GM23338 (cell line): ENCODE data around the gene ITIH4. TPM values are rescaled to one million over a fixed set of nuclear protein-coding genes. Genes with fewer than 3 reads are reported as not detected.

ENCODE experiments used
- ATAC-seq: fragments of 200-7000 bp; cut with Tn5 transposase; 3 replicates; pipeline ENCODE4 v1.9.1; 2020
- DNase-seq: peaks from one replicate; pipeline ENCODE4 v3.0.0-alpha.2; 2015; ENCODE audit warnings: low spot score
- H2AFZ ChIP-seq: fragments of 200-600 bp; sonication (generic); 2 replicates; pipeline ENCODE4 v1.8.0; 2016; ENCODE audit warnings: antibody characterized with exemption, mild to moderate bottlenecking, moderate library complexity
- H3F3A ChIP-seq: fragments of 200-600 bp; sonication (generic); replicated peaks from 2 replicates; pipeline ENCODE4 v1.8.0; 2017; ENCODE audit warnings: antibody characterized with exemption, mixed run types, low read depth
- H3K27ac ChIP-seq: fragments of 200-600 bp; sonication (generic); 2 replicates; pipeline ENCODE4 v1.6.1; 2016; ENCODE audit warnings: low read depth
- H3K27me3 ChIP-seq: fragments of 200-600 bp; sonication (generic); 2 replicates; pipeline ENCODE4 v1.8.0; 2016; ENCODE audit warnings: mild to moderate bottlenecking, mixed run types, moderate library complexity; ENCODE audit not compliant: insufficient read depth
- H3K36me3 ChIP-seq: fragments of 200-600 bp; sonication (generic); 2 replicates; pipeline ENCODE4 v1.8.0; 2016; ENCODE audit warnings: mild to moderate bottlenecking; ENCODE audit not compliant: insufficient read depth
- H3K4me1 ChIP-seq: fragments of 200-600 bp; sonication (generic); 2 replicates; pipeline ENCODE4 v1.8.0; 2016; ENCODE audit warnings: mild to moderate bottlenecking, moderate library complexity; ENCODE audit not compliant: insufficient read depth
- H3K4me2 ChIP-seq: fragments of 200-600 bp; sonication (generic); 2 replicates; pipeline ENCODE4 v1.7.1; 2017; ENCODE audit warnings: mixed run types
- H3K4me3 ChIP-seq: fragments of 200-600 bp; sonication (generic); 2 replicates; pipeline ENCODE4 v1.6.1; 2016; ENCODE audit warnings: mixed run types
- H3K79me2 ChIP-seq: fragments of 200-600 bp; sonication (generic); replicated peaks from 2 replicates; pipeline ENCODE4 v1.8.0; 2017; ENCODE audit warnings: mild to moderate bottlenecking; ENCODE audit not compliant: insufficient read depth
- H3K9me2 ChIP-seq: fragments of 200-600 bp; sonication (generic); 2 replicates; pipeline ENCODE4 v1.8.0; 2017; ENCODE audit not compliant: insufficient read depth
- H4K20me1 ChIP-seq: fragments of 200-600 bp; sonication (generic); replicated peaks from 2 replicates; pipeline ENCODE4 v1.8.0; 2017; ENCODE audit warnings: mild to moderate bottlenecking; ENCODE audit not compliant: insufficient read depth
- H3K27ac Mint-ChIP-seq: 2 replicates; pipeline ENCODE4 v1.8.0; 2020; ENCODE audit warnings: inconsistent platforms, mild to moderate bottlenecking, moderate library complexity, mixed read lengths
- H3K27me3 Mint-ChIP-seq: 3 replicates; pipeline ENCODE4 v1.8.0; 2022; ENCODE audit warnings: low read depth, mild to moderate bottlenecking, moderate library complexity, mixed read lengths, inconsistent platforms; ENCODE audit not compliant: insufficient read depth, poor library complexity
- H3K36me3 Mint-ChIP-seq: 3 replicates; pipeline ENCODE4 v1.8.0; 2021; ENCODE audit warnings: low read depth, mild to moderate bottlenecking, inconsistent platforms, moderate library complexity, mixed read lengths
- H3K4me1 Mint-ChIP-seq: 3 replicates; pipeline ENCODE4 v1.8.0; 2020; ENCODE audit warnings: mild to moderate bottlenecking, inconsistent platforms, mixed read lengths
- H3K4me3 Mint-ChIP-seq: 3 replicates; pipeline ENCODE4 v1.8.0; 2021; ENCODE audit warnings: moderate library complexity, mild to moderate bottlenecking, inconsistent platforms, mixed read lengths
- H3K9me3 Mint-ChIP-seq: 3 replicates; pipeline ENCODE4 v1.8.0; 2020; ENCODE audit warnings: moderate library complexity, mild to moderate bottlenecking, inconsistent platforms, mixed read lengths
- EZH2 ChIP-seq: fragments of 200-600 bp; sonication (generic); IDR thresholded peaks from one replicate; pipeline ENCODE4 v1.8.0; 2017; ENCODE audit warnings: antibody characterized with exemption, mild to moderate bottlenecking, low read depth; ENCODE audit not compliant: unreplicated experiment
- EZH2phosphoT487 ChIP-seq: fragments of 200-600 bp; sonication (generic); IDR thresholded peaks from one replicate; pipeline ENCODE4 v1.8.1; 2018; ENCODE audit warnings: antibody characterized with exemption; ENCODE audit not compliant: unreplicated experiment
- NANOG ChIP-seq: IDR thresholded peaks from 2 replicates; pipeline ENCODE4 v1.6.1; 2016; ENCODE audit warnings: antibody characterized with exemption, borderline replicate concordance
- polyA plus RNA-seq: library from polyadenylated mRNA; unstranded; fragments of >200 nt; fragmentation: Nextera tagmentation; extraction: Ambion mirVana; gene quantifications from 2 replicates; pipeline ENCODE4 v1.2.1, GENCODE V29; 2016
- total RNA-seq: library from RNA; depleted of rRNA; stranded (reverse); fragments of >200 nt; shearing (Covaris generic); gene quantifications from 2 replicates; pipeline ENCODE4 v1.2.3, GENCODE V29; 2014
- TF ChIP-seq, protein P1 (sequence below), 2 experiments: fragments of 200-600 bp in 1 of 2; sonication (generic) in 1 of 2; conservative IDR thresholded peaks; 2 replicates each; pipeline versions ENCODE4 v1.5.1 to v1.6.1; 2016 to 2017; ENCODE audit warnings: antibody characterized with exemption in 2 of 2, low read depth in 2 of 2, mild to moderate bottlenecking in 2 of 2, moderate library complexity in 1 of 2
- TF ChIP-seq, protein P2 (sequence below): IDR thresholded peaks from 2 replicates; pipeline ENCODE4 v1.6.1; 2016; ENCODE audit warnings: antibody characterized with exemption
- TF ChIP-seq, protein P3 (sequence below): fragments of 250-450 bp; sonication (Bioruptor Pico); IDR thresholded peaks from 2 replicates; pipeline ENCODE4 v1.5.0; 2020; ENCODE audit warnings: mild to moderate bottlenecking, moderate library complexity
- TF ChIP-seq, protein P4 (sequence below): IDR thresholded peaks from one replicate; pipeline ENCODE4 v1.6.1; 2018; ENCODE audit warnings: antibody characterized with exemption; ENCODE audit not compliant: unreplicated experiment

ITIH4 gene
- total and polyA plus RNA-seq, 2 experiments from 2014 or later, result 0.82 to 1.4 TPM

DNA sequence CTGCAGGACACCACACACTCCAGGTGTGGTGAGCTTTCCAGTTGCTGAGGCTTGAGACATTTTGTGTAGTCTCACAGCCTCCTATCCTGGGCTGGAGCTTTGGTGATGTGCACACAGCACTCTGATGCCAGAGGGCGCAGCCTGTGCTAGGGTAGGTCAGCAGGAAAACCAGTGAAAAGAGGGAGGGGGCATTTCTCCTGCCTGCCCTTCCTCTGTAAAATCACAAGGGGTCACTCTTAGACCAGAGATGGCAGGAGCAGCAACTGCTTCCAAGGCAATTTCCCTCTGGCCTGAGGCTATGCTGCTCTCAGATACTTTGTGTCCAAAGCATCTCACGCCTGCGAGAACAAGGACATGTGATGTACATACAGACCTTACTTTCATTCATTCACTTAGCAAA lies 20.9 kb upstream of the ITIH4 start:
- no peaks in the 10 kb centered on the region for H3K79me2 ChIP-seq
- H3K4me3 ChIP-seq, result no peak overlapping the region
- H3K9me2 ChIP-seq, result no peaks in the 10 kb centered on the region
- H3K36me3 ChIP-seq, result 0 out of 2 replicates have a peak, but pooled peaks cover 3% of the 10 kb centered on the region
- ATAC-seq (peak; percentile 92), DNase-seq (peak; percentile 83)
- H3K4me1 ChIP-seq, result 0 out of 2 replicates have a peak, but pooled peaks cover 4% of the 10 kb centered on the region
- H3K4me2 ChIP-seq, result no peak overlapping the region
- no peaks in the 10 kb centered on the region for H3F3A ChIP-seq
- H2AFZ ChIP-seq, result no peak overlapping the region
- H3K27me3 ChIP-seq, result no peaks in the 10 kb centered on the region
- Mint-ChIP-seq H3K4me3 (no peak overlapping the region), H3K27me3 (no peaks in the 10 kb centered on the region), H3K9me3 (no peaks in the 10 kb centered on the region), H3K27ac (no peak overlapping the region), H3K36me3 (peaks cover 32% of the 10 kb centered on the region), H3K4me1 (peaks cover 6% of the 10 kb centered on the region)
- TF ChIP-seq, protein P1, sequence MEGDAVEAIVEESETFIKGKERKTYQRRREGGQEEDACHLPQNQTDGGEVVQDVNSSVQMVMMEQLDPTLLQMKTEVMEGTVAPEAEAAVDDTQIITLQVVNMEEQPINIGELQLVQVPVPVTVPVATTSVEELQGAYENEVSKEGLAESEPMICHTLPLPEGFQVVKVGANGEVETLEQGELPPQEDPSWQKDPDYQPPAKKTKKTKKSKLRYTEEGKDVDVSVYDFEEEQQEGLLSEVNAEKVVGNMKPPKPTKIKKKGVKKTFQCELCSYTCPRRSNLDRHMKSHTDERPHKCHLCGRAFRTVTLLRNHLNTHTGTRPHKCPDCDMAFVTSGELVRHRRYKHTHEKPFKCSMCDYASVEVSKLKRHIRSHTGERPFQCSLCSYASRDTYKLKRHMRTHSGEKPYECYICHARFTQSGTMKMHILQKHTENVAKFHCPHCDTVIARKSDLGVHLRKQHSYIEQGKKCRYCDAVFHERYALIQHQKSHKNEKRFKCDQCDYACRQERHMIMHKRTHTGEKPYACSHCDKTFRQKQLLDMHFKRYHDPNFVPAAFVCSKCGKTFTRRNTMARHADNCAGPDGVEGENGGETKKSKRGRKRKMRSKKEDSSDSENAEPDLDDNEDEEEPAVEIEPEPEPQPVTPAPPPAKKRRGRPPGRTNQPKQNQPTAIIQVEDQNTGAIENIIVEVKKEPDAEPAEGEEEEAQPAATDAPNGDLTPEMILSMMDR (conservative IDR thresholded peaks at IDR 0.05; ENCODE audit: low read depth in 2 of 2), result peak; percentile 80 to 92
- TF ChIP-seq, protein P2, sequence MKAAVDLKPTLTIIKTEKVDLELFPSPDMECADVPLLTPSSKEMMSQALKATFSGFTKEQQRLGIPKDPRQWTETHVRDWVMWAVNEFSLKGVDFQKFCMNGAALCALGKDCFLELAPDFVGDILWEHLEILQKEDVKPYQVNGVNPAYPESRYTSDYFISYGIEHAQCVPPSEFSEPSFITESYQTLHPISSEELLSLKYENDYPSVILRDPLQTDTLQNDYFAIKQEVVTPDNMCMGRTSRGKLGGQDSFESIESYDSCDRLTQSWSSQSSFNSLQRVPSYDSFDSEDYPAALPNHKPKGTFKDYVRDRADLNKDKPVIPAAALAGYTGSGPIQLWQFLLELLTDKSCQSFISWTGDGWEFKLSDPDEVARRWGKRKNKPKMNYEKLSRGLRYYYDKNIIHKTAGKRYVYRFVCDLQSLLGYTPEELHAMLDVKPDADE, result no peak
- no peak for TF ChIP-seq EZH2phosphoT487
- H3K27ac ChIP-seq, result no peak overlapping the region
- peaks cover 4% of the 10 kb centered on the region; the same call in 1 of the 2 replicates for H4K20me1 ChIP-seq

DNA sequence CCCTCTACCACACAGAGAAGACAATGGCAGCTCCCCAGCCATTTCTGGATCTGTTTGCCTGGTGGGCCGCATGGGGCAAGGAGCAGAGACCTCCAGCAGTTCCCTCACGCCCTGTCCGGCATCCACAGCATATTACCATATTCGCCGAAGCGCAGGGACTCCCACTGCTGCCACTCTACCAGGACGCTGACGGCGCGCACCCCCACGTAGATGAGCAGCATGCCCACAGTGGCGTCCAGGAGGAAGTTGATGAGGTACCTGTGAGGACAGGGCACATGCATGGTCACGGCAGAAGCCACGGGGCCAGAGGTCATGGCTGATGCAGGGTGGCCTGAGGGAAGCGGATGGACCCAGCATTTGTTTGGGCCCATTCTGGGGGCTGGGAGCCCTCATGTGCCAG lies 19.2 kb upstream of the ITIH4 start:
- Mint-ChIP-seq H3K9me3 (no peaks in the 10 kb centered on the region), H3K27me3 (peaks cover 3% of the 10 kb centered on the region), H3K36me3 (peaks cover 32% of the 10 kb centered on the region), H3K4me3 (no peak overlapping the region), H3K27ac (no peak overlapping the region), H3K4me1 (peaks cover 6% of the 10 kb centered on the region)
- no peak overlapping the region for H3K4me3 ChIP-seq
- no peak overlapping the region for H2AFZ ChIP-seq
- DNase-seq, result no peak
- H3F3A ChIP-seq, result no peaks in the 10 kb centered on the region
- no peaks in the 10 kb centered on the region for H3K79me2 ChIP-seq
- H3K36me3 ChIP-seq, result 0 out of 2 replicates have a peak, but pooled peaks cover 3% of the 10 kb centered on the region
- H4K20me1 ChIP-seq, result peaks cover 6% of the 10 kb centered on the region; the same call in 1 of the 2 replicates
- H3K27ac ChIP-seq, result no peak overlapping the region
- no peaks in the 10 kb centered on the region for H3K27me3 ChIP-seq
- no peak for ATAC-seq
- no peaks in the 10 kb centered on the region for H3K9me2 ChIP-seq
- H3K4me2 ChIP-seq, result no peak overlapping the region
- H3K4me1 ChIP-seq, result 0 out of 2 replicates have a peak, but pooled peaks cover 4% of the 10 kb centered on the region
- TF ChIP-seq EZH2, result no peak
- TF ChIP-seq, protein P3, sequence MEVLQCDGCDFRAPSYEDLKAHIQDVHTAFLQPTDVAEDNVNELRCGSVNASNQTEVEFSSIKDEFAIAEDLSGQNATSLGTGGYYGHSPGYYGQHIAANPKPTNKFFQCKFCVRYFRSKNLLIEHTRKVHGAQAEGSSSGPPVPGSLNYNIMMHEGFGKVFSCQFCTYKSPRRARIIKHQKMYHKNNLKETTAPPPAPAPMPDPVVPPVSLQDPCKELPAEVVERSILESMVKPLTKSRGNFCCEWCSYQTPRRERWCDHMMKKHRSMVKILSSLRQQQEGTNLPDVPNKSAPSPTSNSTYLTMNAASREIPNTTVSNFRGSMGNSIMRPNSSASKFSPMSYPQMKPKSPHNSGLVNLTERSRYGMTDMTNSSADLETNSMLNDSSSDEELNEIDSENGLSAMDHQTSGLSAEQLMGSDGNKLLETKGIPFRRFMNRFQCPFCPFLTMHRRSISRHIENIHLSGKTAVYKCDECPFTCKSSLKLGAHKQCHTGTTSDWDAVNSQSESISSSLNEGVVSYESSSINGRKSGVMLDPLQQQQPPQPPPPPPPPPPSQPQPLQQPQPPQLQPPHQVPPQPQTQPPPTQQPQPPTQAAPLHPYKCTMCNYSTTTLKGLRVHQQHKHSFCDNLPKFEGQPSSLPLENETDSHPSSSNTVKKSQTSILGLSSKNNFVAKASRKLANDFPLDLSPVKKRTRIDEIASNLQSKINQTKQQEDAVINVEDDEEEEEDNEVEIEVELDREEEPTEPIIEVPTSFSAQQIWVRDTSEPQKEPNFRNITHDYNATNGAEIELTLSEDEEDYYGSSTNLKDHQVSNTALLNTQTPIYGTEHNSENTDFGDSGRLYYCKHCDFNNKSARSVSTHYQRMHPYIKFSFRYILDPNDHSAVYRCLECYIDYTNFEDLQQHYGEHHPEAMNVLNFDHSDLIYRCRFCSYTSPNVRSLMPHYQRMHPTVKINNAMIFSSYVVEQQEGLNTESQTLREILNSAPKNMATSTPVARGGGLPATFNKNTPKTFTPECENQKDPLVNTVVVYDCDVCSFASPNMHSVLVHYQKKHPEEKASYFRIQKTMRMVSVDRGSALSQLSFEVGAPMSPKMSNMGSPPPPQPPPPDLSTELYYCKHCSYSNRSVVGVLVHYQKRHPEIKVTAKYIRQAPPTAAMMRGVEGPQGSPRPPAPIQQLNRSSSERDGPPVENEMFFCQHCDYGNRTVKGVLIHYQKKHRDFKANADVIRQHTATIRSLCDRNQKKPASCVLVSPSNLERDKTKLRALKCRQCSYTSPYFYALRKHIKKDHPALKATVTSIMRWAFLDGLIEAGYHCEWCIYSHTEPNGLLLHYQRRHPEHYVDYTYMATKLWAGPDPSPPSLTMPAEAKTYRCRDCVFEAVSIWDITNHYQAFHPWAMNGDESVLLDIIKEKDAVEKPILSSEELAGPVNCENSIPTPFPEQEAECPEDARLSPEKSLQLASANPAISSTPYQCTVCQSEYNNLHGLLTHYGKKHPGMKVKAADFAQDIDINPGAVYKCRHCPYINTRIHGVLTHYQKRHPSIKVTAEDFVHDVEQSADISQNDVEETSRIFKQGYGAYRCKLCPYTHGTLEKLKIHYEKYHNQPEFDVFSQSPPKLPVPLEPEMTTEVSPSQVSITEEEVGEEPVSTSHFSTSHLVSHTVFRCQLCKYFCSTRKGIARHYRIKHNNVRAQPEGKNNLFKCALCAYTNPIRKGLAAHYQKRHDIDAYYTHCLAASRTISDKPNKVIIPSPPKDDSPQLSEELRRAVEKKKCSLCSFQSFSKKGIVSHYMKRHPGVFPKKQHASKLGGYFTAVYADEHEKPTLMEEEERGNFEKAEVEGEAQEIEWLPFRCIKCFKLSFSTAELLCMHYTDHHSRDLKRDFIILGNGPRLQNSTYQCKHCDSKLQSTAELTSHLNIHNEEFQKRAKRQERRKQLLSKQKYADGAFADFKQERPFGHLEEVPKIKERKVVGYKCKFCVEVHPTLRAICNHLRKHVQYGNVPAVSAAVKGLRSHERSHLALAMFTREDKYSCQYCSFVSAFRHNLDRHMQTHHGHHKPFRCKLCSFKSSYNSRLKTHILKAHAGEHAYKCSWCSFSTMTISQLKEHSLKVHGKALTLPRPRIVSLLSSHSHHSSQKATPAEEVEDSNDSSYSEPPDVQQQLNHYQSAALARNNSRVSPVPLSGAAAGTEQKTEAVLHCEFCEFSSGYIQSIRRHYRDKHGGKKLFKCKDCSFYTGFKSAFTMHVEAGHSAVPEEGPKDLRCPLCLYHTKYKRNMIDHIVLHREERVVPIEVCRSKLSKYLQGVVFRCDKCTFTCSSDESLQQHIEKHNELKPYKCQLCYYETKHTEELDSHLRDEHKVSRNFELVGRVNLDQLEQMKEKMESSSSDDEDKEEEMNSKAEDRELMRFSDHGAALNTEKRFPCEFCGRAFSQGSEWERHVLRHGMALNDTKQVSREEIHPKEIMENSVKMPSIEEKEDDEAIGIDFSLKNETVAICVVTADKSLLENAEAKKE (CRISPR knock-in tag), result no peak
- TF ChIP-seq NANOG, result no peak
- TF ChIP-seq EZH2phosphoT487, result no peak
- TF ChIP-seq, protein P4, sequence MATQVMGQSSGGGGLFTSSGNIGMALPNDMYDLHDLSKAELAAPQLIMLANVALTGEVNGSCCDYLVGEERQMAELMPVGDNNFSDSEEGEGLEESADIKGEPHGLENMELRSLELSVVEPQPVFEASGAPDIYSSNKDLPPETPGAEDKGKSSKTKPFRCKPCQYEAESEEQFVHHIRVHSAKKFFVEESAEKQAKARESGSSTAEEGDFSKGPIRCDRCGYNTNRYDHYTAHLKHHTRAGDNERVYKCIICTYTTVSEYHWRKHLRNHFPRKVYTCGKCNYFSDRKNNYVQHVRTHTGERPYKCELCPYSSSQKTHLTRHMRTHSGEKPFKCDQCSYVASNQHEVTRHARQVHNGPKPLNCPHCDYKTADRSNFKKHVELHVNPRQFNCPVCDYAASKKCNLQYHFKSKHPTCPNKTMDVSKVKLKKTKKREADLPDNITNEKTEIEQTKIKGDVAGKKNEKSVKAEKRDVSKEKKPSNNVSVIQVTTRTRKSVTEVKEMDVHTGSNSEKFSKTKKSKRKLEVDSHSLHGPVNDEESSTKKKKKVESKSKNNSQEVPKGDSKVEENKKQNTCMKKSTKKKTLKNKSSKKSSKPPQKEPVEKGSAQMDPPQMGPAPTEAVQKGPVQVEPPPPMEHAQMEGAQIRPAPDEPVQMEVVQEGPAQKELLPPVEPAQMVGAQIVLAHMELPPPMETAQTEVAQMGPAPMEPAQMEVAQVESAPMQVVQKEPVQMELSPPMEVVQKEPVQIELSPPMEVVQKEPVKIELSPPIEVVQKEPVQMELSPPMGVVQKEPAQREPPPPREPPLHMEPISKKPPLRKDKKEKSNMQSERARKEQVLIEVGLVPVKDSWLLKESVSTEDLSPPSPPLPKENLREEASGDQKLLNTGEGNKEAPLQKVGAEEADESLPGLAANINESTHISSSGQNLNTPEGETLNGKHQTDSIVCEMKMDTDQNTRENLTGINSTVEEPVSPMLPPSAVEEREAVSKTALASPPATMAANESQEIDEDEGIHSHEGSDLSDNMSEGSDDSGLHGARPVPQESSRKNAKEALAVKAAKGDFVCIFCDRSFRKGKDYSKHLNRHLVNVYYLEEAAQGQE, result no peak
